ENCODE measurements around the gene PFKL.
A peak's percentile ranks its signal among the peaks of the same experiment; 100 is the strongest.

PFKL gene

GRCh38 chr21:44366586-44367211 is 66.8 kb downstream of the PFKL start:
- DNase-seq, result no peak

DNA sequence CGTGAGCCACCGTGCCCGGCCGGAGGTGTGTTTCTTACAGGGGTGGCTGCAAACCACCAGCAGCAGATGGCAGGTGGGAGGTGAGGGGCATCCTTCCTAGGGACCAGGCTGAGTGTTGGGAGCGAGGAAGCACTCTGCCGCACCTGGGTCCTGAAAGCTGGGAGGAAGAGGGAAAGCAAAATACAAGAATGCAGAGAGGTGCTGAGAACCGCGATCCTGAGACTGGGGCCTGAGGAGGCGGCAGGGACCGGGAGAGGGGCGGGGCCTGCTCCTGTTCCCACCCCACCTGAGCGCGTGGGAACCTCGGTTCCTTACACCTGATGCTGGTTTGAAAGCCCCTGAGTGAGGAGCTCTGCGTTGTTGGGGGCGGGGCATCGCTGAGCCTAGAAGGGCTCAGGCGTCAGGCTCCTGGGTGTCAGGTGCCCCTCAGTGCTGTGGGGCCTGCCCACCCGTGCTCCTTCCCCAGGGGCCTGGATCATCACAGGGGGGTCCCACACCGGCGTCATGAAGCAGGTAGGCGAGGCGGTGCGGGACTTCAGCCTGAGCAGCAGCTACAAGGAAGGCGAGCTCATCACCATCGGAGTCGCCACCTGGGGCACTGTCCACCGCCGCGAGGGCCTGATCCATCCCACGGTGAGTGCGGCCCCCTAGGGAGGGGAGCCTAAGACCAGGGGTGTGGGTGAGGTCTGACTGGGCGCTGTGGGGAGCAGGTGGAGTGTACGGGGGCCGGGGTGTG is 69.0 kb downstream of the PFKL start:
- no peak for DNase-seq

- DNase-seq, result peak; percentile 14
These were observed 70.3 kb downstream of the PFKL start for GRCh38 chr21:44370027-44370735.

DNA sequence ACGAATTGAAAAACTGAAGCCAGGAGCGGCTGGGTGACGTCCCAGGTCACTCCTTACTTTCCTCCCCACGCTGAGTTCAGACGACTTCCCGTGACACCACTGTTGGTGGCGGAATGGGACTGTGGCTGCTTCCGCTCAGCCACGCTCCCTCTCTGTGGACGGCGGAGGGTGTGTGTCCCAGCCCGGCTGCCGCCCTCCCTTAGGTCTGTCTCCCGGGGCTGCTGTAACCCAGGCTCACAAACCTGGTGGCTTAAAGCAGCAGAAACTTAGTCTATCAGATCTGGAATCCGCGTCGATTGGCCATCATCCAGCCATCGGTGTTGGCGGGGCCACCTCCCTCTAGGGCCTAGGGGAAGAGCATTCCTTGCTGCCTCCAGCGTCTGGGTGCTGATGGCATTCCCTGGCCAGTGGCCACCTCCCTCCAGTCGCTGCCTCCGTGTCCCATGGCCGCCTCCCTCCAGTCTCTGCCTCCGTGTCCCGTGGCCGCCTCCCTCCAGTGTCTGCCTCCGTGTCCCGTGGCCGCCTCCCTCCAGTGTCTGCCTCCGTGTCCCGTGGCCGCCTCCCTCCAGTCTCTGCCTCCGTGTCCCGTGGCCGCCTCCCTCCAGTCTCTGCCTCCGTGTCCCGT is 71.0 kb downstream of the PFKL start:
- DNase-seq, result no peak

DNA sequence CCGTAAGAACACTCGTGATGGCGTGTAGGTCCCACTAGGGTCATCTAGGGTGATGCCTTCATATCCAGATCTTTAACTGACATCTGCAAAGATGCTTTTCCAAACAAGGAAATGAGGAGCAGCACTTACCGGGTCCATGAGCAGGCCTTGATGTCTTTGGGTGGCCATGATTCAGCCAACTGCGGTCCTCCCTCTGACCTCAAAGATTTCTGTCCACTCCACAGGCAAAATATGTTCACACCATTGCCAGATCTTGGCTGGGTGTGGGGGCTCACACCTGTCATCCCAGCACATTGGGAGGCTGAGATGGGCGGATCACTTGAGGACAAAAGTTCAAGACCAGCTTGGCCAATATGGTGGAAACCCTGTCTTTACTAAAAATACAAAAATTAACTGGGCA is 71.7 kb downstream of the PFKL start:
- DNase-seq, result no peak

- DNase-seq, result no peak
These were observed 72.8 kb downstream of the PFKL start for GRCh38 chr21:44372616-44373015.

- DNase-seq, result no peak
These were observed 74.9 kb downstream of the PFKL start for GRCh38 chr21:44374601-44375280.

- peak; percentile 74 for DNase-seq
These were observed 75.4 kb downstream of the PFKL start for GRCh38 chr21:44375281-44375651.

DNA sequence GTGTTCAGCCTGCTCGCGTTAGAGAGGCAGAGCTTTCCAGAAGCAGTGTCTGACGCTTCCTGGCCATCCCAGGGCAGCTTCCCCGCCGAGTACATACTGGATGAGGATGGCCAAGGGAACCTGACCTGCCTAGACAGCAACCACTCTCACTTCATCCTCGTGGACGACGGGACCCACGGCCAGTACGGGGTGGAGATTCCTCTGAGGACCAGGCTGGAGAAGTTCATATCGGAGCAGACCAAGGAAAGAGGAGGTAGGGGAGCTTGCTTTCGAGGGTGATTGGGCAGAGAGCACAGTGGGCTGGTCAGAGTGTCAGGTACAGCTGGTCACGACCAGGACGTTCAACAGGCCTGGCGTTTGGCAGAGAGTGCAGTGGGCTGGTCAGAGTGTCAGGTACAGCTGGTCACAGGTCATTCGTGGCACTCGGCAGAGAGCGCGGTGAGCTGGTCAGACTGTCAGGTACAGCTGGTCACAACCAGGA is 75.9 kb downstream of the PFKL start:
- no peak for DNase-seq

DNA sequence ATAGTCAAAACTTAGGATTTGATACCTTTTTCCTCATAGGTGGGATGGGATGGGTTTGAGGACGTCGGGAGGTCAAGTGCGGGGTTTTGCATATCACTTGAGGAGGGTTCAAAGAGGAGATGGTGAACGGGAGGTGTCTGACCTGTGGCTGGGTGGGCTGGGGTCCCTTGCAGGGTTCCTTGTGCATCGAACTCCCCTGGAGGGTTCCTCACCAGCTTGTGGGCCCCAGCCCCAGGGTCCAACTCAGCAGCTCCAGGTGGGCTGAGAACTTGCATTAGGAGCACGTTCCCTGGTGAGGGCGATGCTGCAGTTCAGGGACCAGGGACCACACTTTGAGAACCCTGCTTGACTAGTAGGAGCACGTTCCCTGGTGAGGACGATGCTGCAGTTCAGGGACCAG is 76.8 kb downstream of the PFKL start:
- no peak for DNase-seq
